Kidney epithelial cell (primary cell): ENCODE measurements around the gene ZNF519. TPM values are rescaled to one million over a fixed set of nuclear protein-coding genes. Genes with fewer than 3 reads are reported as not detected.
A peak's percentile ranks its signal among the peaks of the same experiment; 100 is the strongest.

ENCODE experiments used
- DNase-seq: peaks from one replicate; pipeline ENCODE4 v3.0.0-alpha.2; 2010; ENCODE audit warnings: low read depth
- H3K27me3 ChIP-seq: 2 replicates; pipeline ENCODE4 v1.6.0; 2011; ENCODE audit warnings: low read length; ENCODE audit not compliant: control insufficient read depth, insufficient read depth
- H3K36me3 ChIP-seq: 2 replicates; pipeline ENCODE4 v1.5.1; 2011; ENCODE audit warnings: low read length; ENCODE audit not compliant: control insufficient read depth, insufficient read depth
- H3K4me3 ChIP-seq: 2 replicates; pipeline ENCODE4 v1.5.1; 2011; ENCODE audit warnings: low read depth, mild to moderate bottlenecking, control low read depth, low read length
- CTCF ChIP-seq: IDR thresholded peaks from 2 replicates; pipeline ENCODE4 v1.5.1; 2011; ENCODE audit warnings: mild to moderate bottlenecking, moderate library complexity, low read length, control low read depth, inconsistent platforms; ENCODE audit not compliant: insufficient read depth, poor library complexity, severe bottlenecking
- total RNA-seq: library from RNA; depleted of rRNA; stranded (reverse); fragments of >200 nt; gene quantifications from 2 replicates; pipeline ENCODE4 v1.2.3, GENCODE V29; 2015

ZNF519 gene
- total RNA-seq, 1 donor from 2014 or later: 3.9 TPM

GRCh38 chr18:14074187-14074586 lies 58.0 kb downstream of the ZNF519 start:
- H3K36me3 ChIP-seq: no peaks in the 10 kb centered on the region
- DNase-seq: no peak
- H3K27me3 ChIP-seq: no peaks in the 10 kb centered on the region
- TF ChIP-seq CTCF: peak; percentile 15
- H3K4me3 ChIP-seq: no peak overlapping the region

- no peak for DNase-seq
- H3K4me3 ChIP-seq: no peak overlapping the region
- TF ChIP-seq CTCF: no peak
- no peaks in the 10 kb centered on the region for H3K36me3 ChIP-seq
- no peaks in the 10 kb centered on the region for H3K27me3 ChIP-seq
These were observed 78.6 kb downstream of the ZNF519 start for GRCh38 chr18:14053661-14054060.

Other genes starting within 250 kb of the ZNF519 start
- not detected in 2 replicates for gene MC2R, start 216.9 kb downstream of the ZNF519 start, total RNA-seq